AG04450 (cell line): Measurements from ENCODE around the gene SPATA6L. TPM values are rescaled to one million over a fixed set of nuclear protein-coding genes. Genes with fewer than 3 reads are reported as not detected.

Experiments
- CTCF ChIA-PET: fragments of 300-600, 350-600 bp; formaldehyde crosslinking; extraction: SDS; loops from one replicate; lab custom pipeline; 2022; ENCODE audit warnings: antibody characterized with exemption, inconsistent platforms; lab: Charles Lee
- POLR2A ChIA-PET: fragments of 350-600 bp; formaldehyde crosslinking; extraction: SDS; loops from one replicate; lab custom pipeline; 2021; ENCODE audit warnings: antibody characterized with exemption, inconsistent platforms; lab: Yijun Ruan, JAX
- DNase-seq: peaks from one replicate; pipeline ENCODE4 v3.0.0-alpha.2; 2011; ENCODE audit warnings: low read depth, low spot score
- H3K27ac ChIP-seq: one replicate; pipeline ENCODE4 v1.5.1; 2012; ENCODE audit warnings: low read depth, low read length, control low read depth
- H3K27me3 ChIP-seq: one replicate; pipeline ENCODE4 v1.6.0; 2012; ENCODE audit warnings: low read length; ENCODE audit not compliant: control insufficient read depth, insufficient read depth
- H3K4me3 ChIP-seq: 2 replicates; pipeline ENCODE4 v1.5.1; 2011; ENCODE audit warnings: mild to moderate bottlenecking, low read depth, low read length, control low read depth
- H3K9me3 ChIP-seq: 2 replicates; pipeline ENCODE4 v1.5.1; 2012; ENCODE audit warnings: low read length; ENCODE audit not compliant: control insufficient read depth, insufficient read depth
- CTCF ChIP-seq: IDR thresholded peaks from 2 replicates; pipeline ENCODE4 v1.5.1; 2011; ENCODE audit warnings: low read depth, low read length, control low read depth, inconsistent platforms
- polyA plus RNA-seq: library from polyadenylated mRNA; depleted of rRNA; stranded (reverse); fragments of >200 nt; gene quantifications from 2 replicates; pipeline ENCODE4 v1.2.3, GENCODE V29; 2011

Gene SPATA6L
- polyA plus RNA-seq, 1 experiment, result 1.0 TPM

DNA sequence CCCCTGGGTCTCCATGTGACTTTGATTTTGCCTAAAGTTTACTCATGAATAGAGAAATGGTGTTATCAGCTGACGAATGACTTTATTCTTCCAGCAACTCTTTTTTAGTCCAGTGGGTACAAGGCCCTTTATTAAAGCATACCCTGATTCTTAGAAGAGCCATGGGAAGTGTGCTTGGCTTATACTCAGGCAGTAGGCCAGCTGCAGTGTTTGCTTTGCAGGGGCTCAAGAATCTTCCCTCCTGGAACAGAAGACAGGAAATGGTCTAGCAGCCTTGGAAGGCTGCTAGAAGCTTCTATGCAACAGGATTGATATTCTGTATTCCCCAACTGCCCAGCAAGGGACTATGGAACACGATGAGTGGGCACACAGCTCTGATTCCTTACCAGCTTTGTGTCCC lies 77.6 kb downstream of the SPATA6L start:
- H3K9me3 ChIP-seq, result no peaks in the 10 kb centered on the region
- CTCF ChIA-PET, result no interaction called here
- no peak overlapping the region for H3K27ac ChIP-seq
- no peak for DNase-seq
- POLR2A ChIA-PET, result no interaction called here
- H3K4me3 ChIP-seq, result no peak overlapping the region
- no peaks in the 10 kb centered on the region for H3K27me3 ChIP-seq
- no peak for TF ChIP-seq CTCF

GRCh38 chr9:4585135-4585534 lies 81.1 kb downstream of the SPATA6L start:
- DNase-seq, result no peak
- Histone ChIP-seq H3K9me3 (no peaks in the 10 kb centered on the region), H3K27ac (no peak overlapping the region), H3K4me3 (no peak overlapping the region), H3K27me3 (no peaks in the 10 kb centered on the region)
- ChIA-PET POLR2A (no interaction called here), CTCF (no interaction called here)
- no peak for TF ChIP-seq CTCF

DNA sequence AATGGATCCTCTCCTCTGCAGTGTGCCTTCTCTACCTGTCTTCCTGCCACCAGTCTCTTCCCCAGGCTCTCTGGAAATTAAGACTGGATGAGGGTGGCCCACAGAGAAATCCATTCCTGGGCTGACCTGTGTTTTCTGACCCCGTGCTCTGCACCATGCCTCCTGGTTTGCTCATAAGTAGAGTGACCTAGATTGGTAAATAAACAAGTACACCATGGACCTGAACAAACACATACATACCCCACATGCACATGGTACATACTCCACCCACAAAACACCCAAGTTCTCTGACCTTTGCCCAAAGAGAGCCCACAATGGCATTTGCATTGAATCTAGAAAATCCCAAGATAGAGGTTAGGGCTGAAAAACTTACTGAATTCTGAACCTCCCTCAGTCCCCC lies 81.6 kb downstream of the SPATA6L start:
- Histone ChIP-seq H3K27ac (no peak overlapping the region), H3K27me3 (no peaks in the 10 kb centered on the region), H3K4me3 (no peak overlapping the region), H3K9me3 (no peaks in the 10 kb centered on the region)
- TF ChIP-seq CTCF, result no peak
- POLR2A ChIA-PET, result no interaction called here
- CTCF ChIA-PET, result interaction anchor here (0.6 kb wide), 1 partner anchor 32 kb away, joined by 3 read pairs; no protein-coding TSS in a partner anchor
- no peak for DNase-seq

GRCh38 chr9:4583001-4583400 lies 83.3 kb downstream of the SPATA6L start:
- CTCF ChIA-PET, result no interaction called here

More at GRCh38 chr9:4583001-4583400, 83.3 kb downstream of the SPATA6L start:
- Histone ChIP-seq H3K27ac (no peak overlapping the region), H3K27me3 (no peaks in the 10 kb centered on the region), H3K9me3 (no peaks in the 10 kb centered on the region), H3K4me3 (no peak overlapping the region)
- TF ChIP-seq CTCF, result no peak
- no peak for DNase-seq
- POLR2A ChIA-PET, result no interaction called here
